WERI-Rb-1 (cell line): ENCODE measurements around the gene PTPN6.

ENCODE experiments used
- DNase-seq: peaks from one replicate; pipeline ENCODE4 v3.0.0-alpha.2; 2020
- H3K27ac ChIP-seq: fragments of 250-450 bp; sonication (Bioruptor Pico); 2 replicates; pipeline ENCODE4 v1.5.1; 2020; ENCODE audit warnings: mild to moderate bottlenecking, moderate library complexity
- H3K27me3 ChIP-seq: fragments of 250-450 bp; sonication (Bioruptor Pico); 2 replicates; pipeline ENCODE4 v1.5.1; 2021; ENCODE audit warnings: mild to moderate bottlenecking, low read depth, moderate library complexity; ENCODE audit not compliant: insufficient read depth, severe bottlenecking
- H3K36me3 ChIP-seq: fragments of 250-450 bp; sonication (Bioruptor Pico); 2 replicates; pipeline ENCODE4 v1.5.1; 2020; ENCODE audit warnings: mild to moderate bottlenecking, moderate library complexity
- H3K4me3 ChIP-seq: 2 replicates; pipeline ENCODE4 v1.5.1; 2011; ENCODE audit warnings: low read depth, mild to moderate bottlenecking, control low read depth, low read length
- H3K9me3 ChIP-seq: fragments of 250-450 bp; sonication (Bioruptor Pico); 2 replicates; pipeline ENCODE4 v1.5.1; 2021; ENCODE audit warnings: mild to moderate bottlenecking, moderate library complexity; ENCODE audit not compliant: severe bottlenecking
- TF ChIP-seq, protein P1 (sequence below): IDR thresholded peaks from 2 replicates; pipeline ENCODE4 v1.5.1; 2011; ENCODE audit warnings: low read depth, mild to moderate bottlenecking, control low read depth, inconsistent platforms, low read length

PTPN6 gene

DNA sequence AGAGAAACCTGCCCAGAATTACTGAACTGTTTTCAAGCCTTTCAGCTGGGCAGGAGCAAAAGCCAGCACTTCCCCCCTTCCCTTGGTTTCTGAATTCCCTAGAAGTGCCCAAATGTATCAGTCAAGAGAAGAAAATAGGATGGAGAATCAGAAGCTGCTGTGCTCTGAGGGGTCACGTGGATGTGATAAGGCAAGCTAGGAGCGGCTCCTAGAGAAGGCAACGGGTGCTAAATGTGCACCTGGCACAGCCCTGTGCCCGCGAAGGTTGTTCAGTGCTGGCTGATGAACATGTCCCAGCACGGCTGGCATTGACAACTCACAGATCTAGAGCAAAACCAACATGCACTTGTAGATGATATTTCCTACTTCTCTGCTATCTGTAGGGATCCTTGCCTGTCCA lies 27.9 kb downstream of the PTPN6 start:
- TF ChIP-seq, protein P1, sequence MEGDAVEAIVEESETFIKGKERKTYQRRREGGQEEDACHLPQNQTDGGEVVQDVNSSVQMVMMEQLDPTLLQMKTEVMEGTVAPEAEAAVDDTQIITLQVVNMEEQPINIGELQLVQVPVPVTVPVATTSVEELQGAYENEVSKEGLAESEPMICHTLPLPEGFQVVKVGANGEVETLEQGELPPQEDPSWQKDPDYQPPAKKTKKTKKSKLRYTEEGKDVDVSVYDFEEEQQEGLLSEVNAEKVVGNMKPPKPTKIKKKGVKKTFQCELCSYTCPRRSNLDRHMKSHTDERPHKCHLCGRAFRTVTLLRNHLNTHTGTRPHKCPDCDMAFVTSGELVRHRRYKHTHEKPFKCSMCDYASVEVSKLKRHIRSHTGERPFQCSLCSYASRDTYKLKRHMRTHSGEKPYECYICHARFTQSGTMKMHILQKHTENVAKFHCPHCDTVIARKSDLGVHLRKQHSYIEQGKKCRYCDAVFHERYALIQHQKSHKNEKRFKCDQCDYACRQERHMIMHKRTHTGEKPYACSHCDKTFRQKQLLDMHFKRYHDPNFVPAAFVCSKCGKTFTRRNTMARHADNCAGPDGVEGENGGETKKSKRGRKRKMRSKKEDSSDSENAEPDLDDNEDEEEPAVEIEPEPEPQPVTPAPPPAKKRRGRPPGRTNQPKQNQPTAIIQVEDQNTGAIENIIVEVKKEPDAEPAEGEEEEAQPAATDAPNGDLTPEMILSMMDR = no peak
- no peak for DNase-seq
- Histone ChIP-seq H3K4me3 (no peak overlapping the region), H3K36me3 (peaks cover 62% of the 10 kb centered on the region), H3K27me3 (no peaks in the 10 kb centered on the region), H3K27ac (no peak overlapping the region), H3K9me3 (no peaks in the 10 kb centered on the region)

DNA sequence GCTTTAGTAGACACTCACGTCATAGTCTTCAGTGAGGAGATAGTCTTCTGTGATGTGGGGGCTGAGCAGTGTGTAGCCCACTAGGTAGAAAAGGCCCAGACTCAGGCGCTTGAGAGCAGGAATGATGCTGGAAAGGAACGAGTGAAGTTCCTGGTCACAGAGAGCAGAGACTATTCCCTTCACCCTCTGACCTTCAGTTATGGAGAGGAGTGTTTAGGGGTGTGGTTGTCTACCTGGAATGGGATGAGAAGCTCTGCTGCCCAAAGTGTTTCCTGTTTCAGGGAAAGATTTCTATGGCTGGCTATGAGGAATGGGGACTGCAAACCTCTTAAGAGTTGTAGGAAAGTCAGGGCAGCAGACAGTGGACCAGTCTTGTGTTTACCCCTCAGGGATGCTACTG lies 28.3 kb downstream of the PTPN6 start:
- no peak overlapping the region for H3K4me3 ChIP-seq
- H3K36me3 ChIP-seq = peaks cover 58% of the 10 kb centered on the region
- no peak for DNase-seq
- TF ChIP-seq, protein P1 = no peak
- H3K27me3 ChIP-seq = no peaks in the 10 kb centered on the region
- no peaks in the 10 kb centered on the region for H3K9me3 ChIP-seq
- H3K27ac ChIP-seq = no peak overlapping the region

DNA sequence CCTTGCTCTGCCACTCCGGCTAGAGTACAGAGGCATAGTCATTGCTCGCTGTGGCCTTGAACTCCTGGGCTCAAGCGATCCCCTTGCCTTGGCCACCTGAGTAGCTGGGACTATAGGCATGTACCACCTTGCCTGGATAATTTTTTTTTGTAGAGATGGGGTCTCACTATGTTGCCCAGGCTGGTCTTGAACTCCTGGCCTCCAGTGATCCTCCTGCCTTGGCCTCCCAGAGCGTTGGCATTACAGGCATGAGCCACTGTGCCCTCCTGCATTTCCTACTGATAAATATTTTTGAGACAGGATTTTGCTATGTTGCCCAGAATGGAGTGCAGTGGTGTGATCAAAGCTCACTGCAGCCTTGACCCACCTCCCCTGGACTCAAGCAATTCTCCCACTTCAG lies 28.9 kb downstream of the PTPN6 start:
- Histone ChIP-seq H3K9me3 (no peaks in the 10 kb centered on the region), H3K27me3 (no peaks in the 10 kb centered on the region), H3K4me3 (no peak overlapping the region), H3K27ac (no peak overlapping the region), H3K36me3 (peaks cover 52% of the 10 kb centered on the region)
- TF ChIP-seq, protein P1 = no peak
- DNase-seq = no peak

DNA sequence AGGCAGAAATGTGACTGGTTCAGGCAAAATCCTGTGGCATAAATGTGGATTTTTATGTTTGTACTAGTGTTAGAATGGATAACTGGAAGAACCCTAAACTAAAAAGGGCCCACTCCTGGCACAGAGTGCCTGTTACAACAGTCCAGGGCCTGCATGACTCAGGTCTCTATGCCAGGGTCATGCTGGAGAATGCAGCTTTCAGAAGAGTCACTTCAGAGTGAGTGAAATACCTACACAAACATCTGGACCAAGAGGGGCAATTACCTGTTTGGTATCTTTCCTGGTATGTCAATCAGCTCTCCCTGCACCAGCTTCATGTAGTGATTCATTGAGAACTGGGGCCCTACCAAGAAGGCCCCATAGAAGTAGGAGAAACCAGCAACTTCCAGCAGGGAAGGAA lies 29.6 kb downstream of the PTPN6 start:
- no peak overlapping the region for H3K4me3 ChIP-seq
- peaks cover 45% of the 10 kb centered on the region for H3K36me3 ChIP-seq

DNA sequence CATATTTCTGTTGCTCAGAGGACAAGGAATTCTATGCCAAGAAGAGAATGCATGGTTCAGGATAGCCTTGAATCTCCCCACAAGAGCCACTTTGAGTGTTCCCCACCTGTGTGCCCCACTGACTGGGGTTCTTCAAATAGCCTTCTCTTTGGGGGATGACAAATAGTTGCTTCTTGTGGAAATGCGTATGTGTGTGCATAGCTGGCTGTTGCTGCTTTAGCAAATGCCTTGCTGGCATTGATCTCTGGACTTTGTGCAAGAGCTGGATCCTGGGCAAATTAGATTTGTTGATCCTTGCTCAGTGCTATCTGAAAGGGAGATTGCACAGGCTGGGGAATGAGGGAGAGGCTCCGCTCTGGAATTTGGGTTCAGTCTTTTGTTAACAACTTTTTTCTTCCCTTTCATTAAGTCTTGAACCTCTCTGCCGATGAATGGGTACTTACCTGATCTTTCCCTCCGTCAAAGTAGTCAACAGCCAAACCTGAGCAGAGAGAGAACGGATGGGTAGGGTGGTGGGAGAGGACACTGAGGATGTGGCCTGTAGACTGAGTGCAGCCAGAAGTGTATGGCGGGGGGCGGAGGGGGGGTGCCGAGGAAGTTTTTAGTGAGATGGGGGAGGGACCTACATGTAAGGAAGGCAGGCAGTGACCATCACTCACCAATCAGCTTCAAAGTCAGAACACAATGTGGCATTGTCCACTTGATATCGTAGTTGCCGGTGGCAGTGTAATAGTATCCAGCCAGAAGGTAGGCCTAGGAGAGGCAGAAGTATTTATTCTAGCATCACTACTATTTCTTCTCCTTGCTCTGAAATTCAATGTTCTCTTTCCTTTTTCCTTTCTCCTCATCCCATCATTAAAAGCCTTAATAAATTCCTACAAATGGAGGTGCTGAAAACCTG lies 30.2 kb downstream of the PTPN6 start:
- DNase-seq = no peak
- TF ChIP-seq, protein P1 = no peak
- H3K27me3 ChIP-seq = no peaks in the 10 kb centered on the region
- H3K36me3 ChIP-seq = peaks cover 38% of the 10 kb centered on the region
- H3K4me3 ChIP-seq = no peak overlapping the region
- H3K27ac ChIP-seq = no peak overlapping the region
- no peaks in the 10 kb centered on the region for H3K9me3 ChIP-seq

More for the DNA sequence above, 29.6 kb downstream of the PTPN6 start:
- H3K27me3 ChIP-seq = no peaks in the 10 kb centered on the region
- no peaks in the 10 kb centered on the region for H3K9me3 ChIP-seq
- H3K27ac ChIP-seq = no peak overlapping the region
- TF ChIP-seq, protein P1 = no peak
- DNase-seq = no peak

DNA sequence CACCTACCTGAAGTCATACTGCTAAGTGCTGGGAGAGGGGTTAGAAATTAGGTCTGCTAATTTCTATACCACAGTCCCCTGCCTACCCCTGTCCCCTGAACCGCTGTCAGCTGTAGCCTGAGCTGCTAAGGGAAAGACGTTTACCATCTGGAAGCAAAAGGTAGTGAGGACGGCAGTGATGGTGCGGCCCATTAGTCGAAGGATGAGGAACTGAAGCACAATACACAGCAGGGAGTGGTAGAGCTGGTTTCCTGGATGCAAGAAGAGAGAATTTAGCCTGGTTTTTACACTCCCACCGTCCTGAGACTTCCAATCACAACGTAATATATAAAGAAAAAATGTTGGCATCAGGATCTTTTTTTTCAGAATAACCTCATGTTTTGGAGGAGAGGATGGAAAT lies 31.4 kb downstream of the PTPN6 start:
- Histone ChIP-seq H3K27ac (no peak overlapping the region), H3K36me3 (peaks cover 27% of the 10 kb centered on the region), H3K27me3 (no peaks in the 10 kb centered on the region), H3K4me3 (no peak overlapping the region), H3K9me3 (no peaks in the 10 kb centered on the region)
- TF ChIP-seq, protein P1 = no peak
- DNase-seq = no peak
